PC-3 (cell line): Measurements from ENCODE around the gene SNX8. TPM values are rescaled to one million over a fixed set of nuclear protein-coding genes. Genes with fewer than 3 reads are reported as not detected.

Experiments
- ATAC-seq: fragments of 200-7000 bp; cut with Tn5 transposase; 2 replicates; pipeline ENCODE4 v1.9.1; 2020; ENCODE audit warnings: mild to moderate bottlenecking, moderate library complexity
- BruUV-seq: library from RNA; stranded (reverse); fragments of 400-500 nt; replicated peaks from 2 replicates; lab custom pipeline; 2021; lab: Mats Ljungman, UMichigan
- CTCF ChIA-PET: fragments of 300-600 bp; sonication (Branson Sonifier 250); formaldehyde crosslinking; loops from one replicate; lab custom pipeline; 2022; ENCODE audit warnings: antibody characterized with exemption; lab: Charles Lee
- POLR2A ChIA-PET: fragments of 300-600 bp; sonication (Branson Sonifier 250); formaldehyde crosslinking; loops from one replicate; lab custom pipeline; 2022; ENCODE audit warnings: antibody characterized with exemption; ENCODE audit not compliant: unreplicated experiment; lab: Charles Lee
- DNase-seq: peaks from one replicate; pipeline ENCODE4 v3.0.0-alpha.2; 2015
- H2AFZ ChIP-seq: fragments of 300-600 bp; sonication (generic); 2 replicates; pipeline ENCODE4 v1.6.0; 2016; ENCODE audit warnings: antibody characterized with exemption, low read length
- H3F3A ChIP-seq: fragments of 300-600 bp; sonication (generic); one replicate; pipeline ENCODE4 v1.6.0; 2017; ENCODE audit warnings: antibody characterized with exemption, low read length, control low read depth, mild to moderate bottlenecking; ENCODE audit not compliant: unreplicated experiment
- H3K27ac ChIP-seq: fragments of 300-600 bp; sonication (generic); 2 replicates; pipeline ENCODE4 v1.5.1; 2016; ENCODE audit warnings: mild to moderate bottlenecking, low read length
- H3K27me3 ChIP-seq: fragments of 300-600 bp; sonication (generic); 2 replicates; pipeline ENCODE4 v1.6.1; 2016; ENCODE audit warnings: low read length, mixed read lengths
- H3K36me3 ChIP-seq: fragments of 300-600 bp; sonication (generic); 2 replicates; pipeline ENCODE4 v1.6.1; 2016; ENCODE audit warnings: low read depth, mixed run types, low read length, mixed read lengths
- H3K4me1 ChIP-seq: fragments of 300-600 bp; sonication (generic); 2 replicates; pipeline ENCODE4 v1.5.1; 2016; ENCODE audit warnings: low read length; ENCODE audit not compliant: insufficient read depth
- H3K4me2 ChIP-seq: fragments of 300-600 bp; sonication (generic); 2 replicates; pipeline ENCODE4 v1.6.0; 2016; ENCODE audit warnings: low read length
- H3K4me3 ChIP-seq: fragments of 300-600 bp; sonication (generic); 2 replicates; pipeline ENCODE4 v1.5.1; 2016; ENCODE audit warnings: mild to moderate bottlenecking, low read length, mixed read lengths
- H3K79me2 ChIP-seq: fragments of 300-600 bp; sonication (generic); 2 replicates; pipeline ENCODE4 v1.6.1; 2017; ENCODE audit warnings: low read length, mixed read lengths
- H3K9ac ChIP-seq: fragments of 300-600 bp; sonication (generic); 2 replicates; pipeline ENCODE4 v1.6.0; 2016; ENCODE audit warnings: mild to moderate bottlenecking, low read length
- H3K9me2 ChIP-seq: fragments of 300-600 bp; sonication (generic); replicated peaks from 2 replicates; pipeline ENCODE4 v1.6.1; 2016; ENCODE audit warnings: mixed run types, low read length, mixed read lengths
- H3K9me3 ChIP-seq: fragments of 300-600 bp; sonication (generic); 2 replicates; pipeline ENCODE4 v1.6.1; 2016; ENCODE audit warnings: low read length, mixed read lengths
- H4K20me1 ChIP-seq: fragments of 300-600 bp; sonication (generic); 2 replicates; pipeline ENCODE4 v1.6.1; 2016; ENCODE audit warnings: low read length, mixed read lengths
- EZH2 ChIP-seq: fragments of 300-600 bp; sonication (generic); IDR thresholded peaks from one replicate; pipeline ENCODE4 v1.6.1; 2017; ENCODE audit warnings: antibody characterized with exemption, mild to moderate bottlenecking, low read length; ENCODE audit not compliant: unreplicated experiment
- EZH2phosphoT487 ChIP-seq: fragments of 300-600 bp; sonication (generic); IDR thresholded peaks from 2 replicates; pipeline ENCODE4 v1.6.1; 2018; ENCODE audit warnings: mild to moderate bottlenecking, antibody characterized with exemption, low read length, borderline replicate concordance
- intact Hi-C: fragments of 100-400 bp; cut with micrococcal nuclease; formaldehyde crosslinking; loops from 2 replicates; pipeline ENCODE4 v1.9.0; 2023
- total RNA-seq: library from RNA; depleted of rRNA; stranded (reverse); fragments of >200 nt; gene quantifications from 2 replicates; pipeline ENCODE4 v1.2.3, GENCODE V29; 2014
- TF ChIP-seq, protein P1 (sequence below): fragments of 300-600 bp; sonication (generic); conservative IDR thresholded peaks from 2 replicates; pipeline ENCODE4 v1.5.1; 2017; ENCODE audit warnings: antibody characterized with exemption, low read depth, mild to moderate bottlenecking, low read length

Gene SNX8
- total RNA-seq, 1 experiment from 2014 or later, result 12.3 TPM

DNA sequence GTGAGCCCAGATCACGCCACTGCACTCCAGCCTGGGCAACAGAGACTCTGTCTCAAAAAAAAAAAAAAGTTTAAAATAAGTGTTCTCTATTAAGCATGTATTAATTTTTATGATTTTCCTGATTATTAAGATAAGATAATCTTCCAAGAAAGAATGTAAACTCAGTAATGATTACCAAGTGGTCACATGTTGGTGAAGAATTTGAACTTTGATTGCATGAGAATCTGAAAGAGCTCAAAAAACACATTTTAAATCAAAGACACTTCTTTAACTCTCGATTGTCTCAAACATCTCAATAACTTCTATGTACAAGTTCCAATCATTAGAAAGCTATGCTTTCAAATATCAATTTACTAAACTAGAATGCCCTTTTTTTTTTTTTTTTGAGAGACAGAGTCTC is 33.8 kb downstream of the SNX8 start:
- ATAC-seq (no peak), DNase-seq (no peak)
- CTCF ChIA-PET, result no interaction called here
- Histone ChIP-seq H3K9me2 (no peaks in the 10 kb centered on the region), H3K4me3 (no peak overlapping the region), H2AFZ (no peak overlapping the region), H3K79me2 (no peaks in the 10 kb centered on the region), H3F3A (no peaks in the 10 kb centered on the region), H3K36me3 (no peaks in the 10 kb centered on the region), H3K9me3 (no peaks in the 10 kb centered on the region), H4K20me1 (no peaks in the 10 kb centered on the region), H3K27me3 (no peaks in the 10 kb centered on the region), H3K4me1 (no peaks in the 10 kb centered on the region), H3K4me2 (no peak overlapping the region), H3K9ac (no peak overlapping the region), H3K27ac (no peak overlapping the region)
- BruUV-seq, result no TSS peak
- intact Hi-C loops, result no loop called here
- TF ChIP-seq, protein P1, sequence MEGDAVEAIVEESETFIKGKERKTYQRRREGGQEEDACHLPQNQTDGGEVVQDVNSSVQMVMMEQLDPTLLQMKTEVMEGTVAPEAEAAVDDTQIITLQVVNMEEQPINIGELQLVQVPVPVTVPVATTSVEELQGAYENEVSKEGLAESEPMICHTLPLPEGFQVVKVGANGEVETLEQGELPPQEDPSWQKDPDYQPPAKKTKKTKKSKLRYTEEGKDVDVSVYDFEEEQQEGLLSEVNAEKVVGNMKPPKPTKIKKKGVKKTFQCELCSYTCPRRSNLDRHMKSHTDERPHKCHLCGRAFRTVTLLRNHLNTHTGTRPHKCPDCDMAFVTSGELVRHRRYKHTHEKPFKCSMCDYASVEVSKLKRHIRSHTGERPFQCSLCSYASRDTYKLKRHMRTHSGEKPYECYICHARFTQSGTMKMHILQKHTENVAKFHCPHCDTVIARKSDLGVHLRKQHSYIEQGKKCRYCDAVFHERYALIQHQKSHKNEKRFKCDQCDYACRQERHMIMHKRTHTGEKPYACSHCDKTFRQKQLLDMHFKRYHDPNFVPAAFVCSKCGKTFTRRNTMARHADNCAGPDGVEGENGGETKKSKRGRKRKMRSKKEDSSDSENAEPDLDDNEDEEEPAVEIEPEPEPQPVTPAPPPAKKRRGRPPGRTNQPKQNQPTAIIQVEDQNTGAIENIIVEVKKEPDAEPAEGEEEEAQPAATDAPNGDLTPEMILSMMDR, result no peak
- TF ChIP-seq EZH2, result no peak
- TF ChIP-seq EZH2phosphoT487, result no peak
- POLR2A ChIA-PET, result no interaction called here

- H3K9me2 ChIP-seq, result no peaks in the 10 kb centered on the region
- no TSS peak for BruUV-seq
- H3K9ac ChIP-seq, result no peak overlapping the region
- H3K4me3 ChIP-seq, result no peak overlapping the region
- TF ChIP-seq, protein P1, result no peak
- DNase-seq (no peak), ATAC-seq (no peak)
- no peak overlapping the region for H2AFZ ChIP-seq
- H3K4me1 ChIP-seq, result no peaks in the 10 kb centered on the region
- POLR2A ChIA-PET, result no interaction called here
- CTCF ChIA-PET, result no interaction called here
- no peak overlapping the region for H3K27ac ChIP-seq
- no peaks in the 10 kb centered on the region for H4K20me1 ChIP-seq
- no peaks in the 10 kb centered on the region for H3K27me3 ChIP-seq
- no peak overlapping the region for H3K4me2 ChIP-seq
- intact Hi-C loops, result no loop called here
- H3K36me3 ChIP-seq, result no peaks in the 10 kb centered on the region
- no peaks in the 10 kb centered on the region for H3F3A ChIP-seq
- no peaks in the 10 kb centered on the region for H3K9me3 ChIP-seq
- H3K79me2 ChIP-seq, result no peaks in the 10 kb centered on the region
Measured at GRCh38 chr7:2279896-2280295, 34.3 kb downstream of the SNX8 start.

GRCh38 chr7:2278026-2278425 is 36.2 kb downstream of the SNX8 start:
- Histone ChIP-seq H3K27ac (no peak overlapping the region), H3F3A (no peaks in the 10 kb centered on the region), H3K9me3 (no peaks in the 10 kb centered on the region), H4K20me1 (no peaks in the 10 kb centered on the region), H3K36me3 (no peaks in the 10 kb centered on the region), H3K27me3 (no peaks in the 10 kb centered on the region), H3K4me1 (no peaks in the 10 kb centered on the region), H3K4me3 (no peak overlapping the region), H3K9me2 (no peaks in the 10 kb centered on the region), H2AFZ (no peak overlapping the region), H3K4me2 (no peak overlapping the region), H3K79me2 (no peaks in the 10 kb centered on the region), H3K9ac (no peak overlapping the region)
- CTCF ChIA-PET, result no interaction called here
- POLR2A ChIA-PET, result no interaction called here
- no TSS peak for BruUV-seq
- no peak for TF ChIP-seq EZH2phosphoT487
- TF ChIP-seq EZH2, result no peak
- TF ChIP-seq, protein P1, result no peak
- ATAC-seq (no peak), DNase-seq (no peak)
- intact Hi-C loops, result no loop called here
